HEK293T (cell line): ENCODE measurements around the gene SH3PXD2B.

Source experiments
- BHLHE40 ChIP-seq: fragments of 450-650 bp; IDR thresholded peaks from 2 replicates; pipeline ENCODE4 v1.6.1; 2016; ENCODE audit warnings: mild to moderate bottlenecking, moderate library complexity, borderline replicate concordance
- FOXK2 ChIP-seq: fragments of 450-650 bp; IDR thresholded peaks from 2 replicates; pipeline ENCODE4 v1.6.1; 2016; ENCODE audit warnings: mild to moderate bottlenecking
- FOXM1 ChIP-seq: fragments of 450-650 bp; IDR thresholded peaks from 2 replicates; pipeline ENCODE4 v1.6.1; 2017; ENCODE audit warnings: mild to moderate bottlenecking, borderline replicate concordance
- HDGF ChIP-seq: fragments of 450-650 bp; IDR thresholded peaks from 2 replicates; pipeline ENCODE4 v1.6.1; 2017; ENCODE audit warnings: antibody characterized with exemption, borderline replicate concordance
- L3MBTL2 ChIP-seq: fragments of 450-650 bp; conservative IDR thresholded peaks from 2 replicates; pipeline ENCODE4 v1.6.1; 2016; ENCODE audit warnings: mild to moderate bottlenecking
- LEF1 ChIP-seq: fragments of 450-650 bp; IDR thresholded peaks from 2 replicates; pipeline ENCODE4 v1.6.1; 2017; ENCODE audit warnings: mild to moderate bottlenecking, borderline replicate concordance
- NFRKB ChIP-seq: fragments of 450-650 bp; IDR thresholded peaks from 2 replicates; pipeline ENCODE4 v1.6.1; 2016; ENCODE audit warnings: mild to moderate bottlenecking, moderate library complexity
- SP1 ChIP-seq: fragments of 450-650 bp; IDR thresholded peaks from 2 replicates; pipeline ENCODE4 v1.6.1; 2017
- SUZ12 ChIP-seq: fragments of 450-650 bp; IDR thresholded peaks from 2 replicates; pipeline ENCODE4 v1.6.1; 2016; ENCODE audit warnings: mild to moderate bottlenecking
- TARDBP ChIP-seq: fragments of 450-650 bp; IDR thresholded peaks from 2 replicates; pipeline ENCODE4 v1.6.1; 2016
- TF ChIP-seq, protein P1 (sequence below): fragments of 450-650 bp; IDR thresholded peaks from 2 replicates; pipeline ENCODE4 v1.6.1; 2016

DNA sequence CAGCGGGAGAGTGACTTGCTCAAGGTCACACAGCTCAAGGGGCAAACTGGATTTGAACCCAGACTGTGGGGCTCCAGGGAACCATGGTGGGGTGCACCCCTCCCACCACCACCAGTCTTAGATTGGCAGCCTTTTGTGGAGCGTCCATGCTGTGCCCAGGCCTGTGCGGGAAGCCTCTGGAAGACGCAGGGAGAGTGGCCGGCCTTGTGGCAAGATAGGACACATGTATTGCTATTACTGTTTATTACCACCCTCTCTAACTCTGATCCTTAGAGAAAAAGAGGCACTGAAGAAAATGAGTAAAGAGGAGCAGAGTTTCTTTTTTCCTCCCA is 25.4 kb upstream of the SH3PXD2B start:
- TF ChIP-seq HDGF (no peak), BHLHE40 (no peak), FOXK2 (no peak), SUZ12 (no peak), SP1 (no peak), L3MBTL2 (no peak), FOXM1 (no peak), TARDBP (no peak), NFRKB (no peak), LEF1 (no peak)
- TF ChIP-seq, protein P1, sequence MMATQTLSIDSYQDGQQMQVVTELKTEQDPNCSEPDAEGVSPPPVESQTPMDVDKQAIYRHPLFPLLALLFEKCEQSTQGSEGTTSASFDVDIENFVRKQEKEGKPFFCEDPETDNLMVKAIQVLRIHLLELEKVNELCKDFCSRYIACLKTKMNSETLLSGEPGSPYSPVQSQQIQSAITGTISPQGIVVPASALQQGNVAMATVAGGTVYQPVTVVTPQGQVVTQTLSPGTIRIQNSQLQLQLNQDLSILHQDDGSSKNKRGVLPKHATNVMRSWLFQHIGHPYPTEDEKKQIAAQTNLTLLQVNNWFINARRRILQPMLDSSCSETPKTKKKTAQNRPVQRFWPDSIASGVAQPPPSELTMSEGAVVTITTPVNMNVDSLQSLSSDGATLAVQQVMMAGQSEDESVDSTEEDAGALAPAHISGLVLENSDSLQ: no peak
